SK-N-DZ (cell line): Measurements from ENCODE around the gene IQGAP3.

Source experiments
- DNase-seq: peaks from one replicate; pipeline ENCODE4 v3.0.0-alpha.2; 2015; ENCODE audit warnings: low spot score

Gene IQGAP3

DNA sequence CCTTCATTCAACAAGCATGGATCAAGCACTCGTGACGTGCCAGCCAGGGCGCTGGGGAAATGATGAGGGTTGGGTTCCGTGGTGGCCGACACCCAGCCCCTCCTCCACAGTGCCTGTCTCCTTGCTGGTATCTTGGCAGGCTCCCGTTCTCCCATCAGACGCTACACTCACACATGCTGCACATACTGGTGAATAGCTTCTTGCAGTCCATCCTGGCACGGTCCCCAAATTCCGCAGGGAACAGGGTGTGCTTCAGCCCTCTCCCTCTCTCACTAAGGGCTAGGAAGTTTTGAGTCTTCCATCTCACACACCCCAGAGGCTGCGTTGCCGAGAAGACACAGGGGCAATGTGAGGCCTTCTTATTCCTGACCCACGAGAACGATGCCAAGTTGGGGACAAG is 61.7 kb downstream of the IQGAP3 start:
- DNase-seq = no peak

DNA sequence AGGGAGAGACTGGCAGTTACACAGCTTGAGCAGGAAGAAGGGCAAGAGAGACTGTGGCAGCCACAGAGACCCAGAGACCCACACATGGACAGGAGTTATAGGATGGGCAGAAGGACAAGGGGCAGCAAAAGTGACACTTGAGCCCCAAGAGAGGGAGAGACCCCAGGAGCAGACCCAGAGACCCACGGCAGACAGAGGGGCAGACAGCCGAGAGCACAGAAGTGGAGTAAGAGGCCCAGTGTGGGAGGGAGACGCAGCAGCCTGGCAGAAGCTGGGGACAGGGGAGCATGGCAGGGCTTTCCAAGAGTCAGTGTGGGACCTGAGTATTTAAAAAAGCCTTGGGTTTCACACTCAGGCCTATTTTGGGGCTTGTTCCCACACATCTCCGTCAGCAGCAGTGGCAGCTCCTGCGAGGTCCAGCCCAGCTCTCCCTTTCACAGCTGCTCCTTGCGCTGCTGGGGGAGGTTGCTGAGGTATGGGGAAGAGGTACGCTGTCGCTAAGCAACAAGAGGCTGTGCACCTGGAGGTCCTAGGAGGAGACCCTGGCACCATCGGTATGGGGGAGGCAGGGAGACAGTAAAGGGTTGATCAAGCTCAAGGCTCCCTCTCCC is 62.8 kb downstream of the IQGAP3 start:
- no peak for DNase-seq

DNA sequence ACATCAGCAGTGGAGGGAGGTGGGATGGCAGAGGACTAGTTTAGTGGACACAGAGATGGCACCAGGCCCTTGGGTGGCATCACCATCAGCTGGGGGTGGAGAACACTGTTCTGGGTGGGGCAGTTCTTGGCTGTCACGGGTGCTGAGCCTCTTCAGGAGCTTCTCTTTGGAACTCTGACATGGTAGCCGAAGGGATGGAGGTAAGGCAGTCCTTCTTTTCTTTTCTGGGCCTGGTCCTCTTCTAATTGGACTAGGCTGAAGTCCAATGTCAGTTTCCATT is 63.5 kb downstream of the IQGAP3 start:
- no peak for DNase-seq

DNA sequence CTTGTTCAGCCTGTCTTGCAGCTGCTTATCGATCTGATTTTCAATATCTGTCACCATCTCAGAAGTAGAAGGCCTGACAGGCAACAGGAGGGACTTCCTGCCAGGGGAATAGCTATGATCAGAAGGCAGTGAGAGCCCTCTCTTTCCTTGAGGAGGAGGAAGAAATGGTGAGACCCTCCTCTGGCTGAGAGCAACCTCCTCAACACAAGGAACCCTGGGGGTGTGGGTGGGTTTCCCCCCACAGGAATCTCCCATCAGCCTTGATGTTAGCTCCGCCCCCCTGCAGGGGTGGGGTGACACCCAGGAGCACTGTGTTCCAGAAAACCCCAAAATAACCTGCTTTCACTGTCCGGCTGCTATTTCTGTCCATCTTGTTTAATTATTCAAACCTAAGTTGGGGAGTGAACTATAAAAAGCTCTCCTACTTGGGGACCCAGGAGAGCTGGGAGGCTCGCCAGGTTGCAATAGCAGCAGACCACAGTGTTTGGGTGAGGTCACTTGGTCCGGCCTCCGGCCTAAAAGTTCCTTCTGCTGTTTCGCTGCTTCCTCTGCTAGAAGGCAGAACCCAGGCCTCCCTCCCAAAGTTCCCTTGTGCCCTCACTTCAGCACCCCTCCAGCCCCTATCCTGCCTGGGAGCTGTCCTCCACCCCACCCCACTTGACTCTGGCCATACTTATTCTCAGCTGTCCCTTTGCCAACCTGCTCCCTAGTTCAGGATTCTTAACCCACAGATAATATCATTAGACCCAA is 64.0 kb downstream of the IQGAP3 start:
- DNase-seq = no peak

DNA sequence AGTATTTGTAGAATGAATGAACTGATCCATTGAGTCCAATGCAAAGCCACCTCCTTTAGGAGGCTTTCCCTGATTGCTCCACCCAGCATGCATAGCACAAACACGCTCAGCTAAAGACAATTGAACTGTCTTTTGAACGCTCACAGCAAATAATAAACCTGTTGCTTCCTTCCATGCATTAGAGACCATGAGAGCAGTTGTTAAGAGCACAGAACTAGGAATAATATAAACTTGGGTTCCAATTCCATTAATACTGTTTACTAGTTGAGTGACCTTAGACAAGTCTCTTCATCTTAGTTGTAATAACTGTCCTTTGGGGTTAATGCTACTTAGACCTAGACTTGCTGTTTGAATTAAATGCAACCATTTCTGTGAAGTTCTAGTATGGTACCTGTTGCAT is 65.9 kb downstream of the IQGAP3 start:
- DNase-seq = no peak

DNA sequence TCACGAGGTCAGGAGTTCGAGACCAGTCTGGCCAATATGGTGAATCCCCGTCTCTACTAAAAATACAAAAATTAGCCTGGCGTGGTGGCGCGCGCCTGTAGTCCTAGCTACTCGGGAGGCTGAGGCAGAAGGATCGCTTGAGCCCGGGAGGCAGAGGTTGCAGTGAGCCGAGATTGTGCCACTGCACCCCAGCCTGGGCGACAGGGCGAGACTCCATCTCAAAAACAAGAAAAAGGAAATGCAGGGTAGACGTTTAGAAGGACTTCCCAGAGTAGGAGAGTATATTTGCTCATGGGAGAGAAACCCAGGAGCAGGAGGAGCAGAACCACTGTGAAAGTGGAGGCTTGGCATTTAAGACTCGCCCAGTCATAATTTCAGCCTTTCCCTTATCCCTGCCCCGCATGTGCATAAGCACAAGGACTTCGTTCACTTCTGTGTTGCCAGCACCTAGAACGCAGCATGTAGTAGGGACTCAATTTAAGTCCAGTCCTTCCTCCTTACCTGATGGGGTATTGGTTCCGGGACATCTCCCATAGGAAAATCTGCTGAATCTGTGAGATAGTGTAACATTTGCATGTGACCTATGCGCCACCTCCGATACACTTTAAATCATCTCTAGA is 66.6 kb downstream of the IQGAP3 start:
- DNase-seq = no peak

DNA sequence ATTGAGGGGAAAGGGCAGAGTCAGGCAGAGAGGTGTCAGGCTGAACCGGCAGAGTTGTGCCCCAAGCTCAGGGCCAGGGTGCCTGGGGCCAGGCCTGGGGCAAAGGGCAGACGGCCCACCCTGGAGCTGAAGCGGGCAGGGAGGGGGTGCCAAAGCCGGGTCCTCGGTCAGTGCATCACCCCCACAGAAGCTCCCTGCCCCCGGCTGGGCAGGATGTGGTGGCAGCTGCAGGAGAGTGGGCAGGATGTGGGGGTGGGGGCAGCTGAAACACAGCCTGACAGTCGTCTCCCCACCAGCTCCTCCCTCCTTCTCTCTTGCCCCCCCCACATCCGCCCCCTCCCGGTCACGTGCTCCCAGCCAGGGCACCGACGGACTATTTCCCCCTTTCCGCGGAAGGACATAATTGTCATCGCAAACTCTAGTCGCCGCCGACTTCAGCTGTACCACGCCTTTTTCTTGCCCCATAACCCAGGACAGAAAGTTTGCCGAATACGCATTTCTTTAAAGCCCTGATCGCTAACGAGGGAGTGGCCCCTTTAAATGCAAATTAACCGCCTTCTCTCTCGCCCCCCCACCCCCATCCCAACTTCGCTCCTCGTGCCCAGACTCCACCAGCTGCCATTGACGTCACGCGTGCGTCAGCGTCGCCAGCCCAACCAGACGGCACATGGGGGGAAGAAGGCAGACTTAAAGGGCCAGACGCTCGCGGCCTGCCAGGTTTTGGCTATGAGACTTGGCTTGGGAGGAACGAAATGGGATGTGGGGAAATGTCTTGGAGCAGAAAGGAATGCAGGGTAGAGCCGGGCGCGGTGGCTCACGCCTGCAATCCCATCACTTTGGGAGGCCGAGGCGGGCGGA is 67.3 kb downstream of the IQGAP3 start:
- DNase-seq = peak; percentile 99

DNA sequence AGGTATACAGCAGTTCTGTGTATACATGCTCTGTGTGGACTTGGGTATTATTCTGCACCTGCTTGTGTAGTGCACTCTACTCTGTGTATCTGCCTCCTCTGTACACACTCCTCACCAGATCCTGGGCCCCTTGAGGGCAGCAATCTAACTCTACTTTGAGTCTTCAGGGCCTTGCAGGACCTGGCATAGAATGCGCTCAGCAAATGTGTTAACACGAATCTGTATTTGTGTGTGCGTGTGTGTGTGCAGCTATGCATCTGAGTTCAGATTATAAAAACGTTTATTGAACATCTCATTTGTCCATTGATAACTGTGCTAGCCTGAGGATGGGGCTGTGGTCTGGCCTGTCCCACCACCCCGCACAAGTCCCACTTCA is 67.9 kb downstream of the IQGAP3 start:
- DNase-seq = peak; percentile 69

DNA sequence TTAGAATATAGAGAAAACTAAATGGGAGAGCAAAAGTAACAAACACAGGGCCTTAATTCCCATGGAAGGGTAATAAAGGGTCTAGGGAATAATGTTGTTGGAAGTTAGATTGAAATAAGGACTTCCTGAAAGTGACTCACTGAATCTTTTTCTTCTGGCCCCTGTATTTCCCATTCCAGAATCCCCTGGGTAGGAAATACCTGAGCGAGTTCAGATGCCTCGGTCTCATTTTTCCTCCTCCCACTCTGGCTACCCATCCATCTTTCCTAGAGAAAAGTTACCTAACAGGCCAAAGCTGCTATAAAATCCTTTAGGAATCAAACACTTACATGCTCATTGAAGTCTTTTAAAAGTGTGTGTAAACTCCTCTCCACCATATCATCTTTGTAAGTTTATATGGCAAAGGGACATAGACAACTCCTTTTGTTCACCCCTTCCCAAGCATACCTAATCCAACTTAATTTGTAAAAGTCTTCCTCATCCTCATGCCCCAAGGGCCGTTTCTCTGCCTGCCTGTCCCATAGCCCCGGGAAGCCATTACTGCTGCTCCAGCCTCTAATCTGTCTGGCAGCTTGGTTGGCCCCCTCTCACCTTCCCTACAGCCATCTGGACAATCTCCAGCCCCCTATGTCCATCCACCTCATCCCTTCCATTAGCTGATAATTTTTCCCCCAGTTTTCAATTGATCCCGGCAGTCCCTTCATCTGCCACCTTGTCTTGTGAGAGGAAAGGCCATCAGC is 68.5 kb downstream of the IQGAP3 start:
- no peak for DNase-seq

DNA sequence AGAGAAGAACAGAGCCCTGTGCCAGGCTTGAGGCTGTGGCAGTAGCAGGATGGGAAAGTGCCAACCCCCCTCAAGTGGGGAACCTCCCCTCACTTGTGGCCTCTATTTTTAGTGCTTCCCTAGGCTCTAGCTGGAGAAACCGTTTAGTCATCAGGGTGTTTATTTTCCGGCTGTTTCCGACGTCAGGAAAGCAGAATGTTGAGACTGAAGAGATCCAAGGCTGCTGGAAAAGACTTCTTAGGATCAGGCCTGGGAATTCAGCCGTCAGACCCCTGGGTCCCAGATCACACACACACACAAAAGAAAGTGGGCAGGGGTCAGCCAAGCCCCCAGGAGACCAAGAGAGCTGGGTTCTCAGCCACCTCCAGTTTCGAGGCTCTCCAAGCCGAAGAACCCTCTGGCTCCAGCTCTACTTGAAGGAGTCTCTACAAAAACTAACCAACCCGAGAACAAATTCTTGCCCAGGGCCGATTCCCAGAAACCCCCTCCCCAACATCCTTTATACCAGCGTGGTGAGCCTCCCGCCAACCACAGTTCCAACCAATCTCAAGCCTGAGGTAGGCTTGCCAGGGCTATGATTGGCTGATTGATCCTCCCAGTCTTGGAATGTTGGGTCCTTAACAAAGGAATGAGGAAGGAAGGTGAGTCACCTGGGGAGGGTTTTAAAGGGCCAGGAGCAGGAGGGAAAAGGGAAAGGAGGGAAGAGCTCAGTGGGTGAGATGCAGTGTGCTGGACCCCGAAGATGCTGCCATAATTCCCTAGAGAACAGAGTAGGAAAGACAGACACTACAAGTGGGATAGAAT is 69.3 kb downstream of the IQGAP3 start:
- DNase-seq = no peak

DNA sequence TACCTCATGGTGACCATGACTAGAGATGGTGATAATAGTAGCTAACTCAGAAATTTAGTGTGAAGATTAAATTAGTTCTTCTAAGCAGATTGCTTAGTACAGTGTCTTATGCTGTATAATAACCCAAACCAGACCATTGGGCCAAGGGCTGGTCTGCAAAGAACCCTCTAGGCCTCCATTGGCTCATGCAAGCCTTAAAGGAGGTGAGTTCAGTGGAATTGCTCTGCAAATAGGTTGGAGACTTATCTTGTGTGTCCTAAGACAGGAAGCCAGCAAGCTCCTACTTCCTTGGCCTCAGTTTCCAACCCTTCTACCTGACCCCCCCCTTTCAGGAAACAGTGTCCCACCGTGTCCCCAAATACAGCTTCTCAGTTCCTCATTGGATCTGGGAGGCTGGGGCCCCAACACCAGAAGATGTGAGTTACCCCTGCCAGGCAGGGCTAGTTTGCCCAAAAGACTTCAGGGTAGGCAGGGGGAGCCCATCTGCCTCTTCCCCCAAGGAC is 69.9 kb downstream of the IQGAP3 start:
- no peak for DNase-seq

DNA sequence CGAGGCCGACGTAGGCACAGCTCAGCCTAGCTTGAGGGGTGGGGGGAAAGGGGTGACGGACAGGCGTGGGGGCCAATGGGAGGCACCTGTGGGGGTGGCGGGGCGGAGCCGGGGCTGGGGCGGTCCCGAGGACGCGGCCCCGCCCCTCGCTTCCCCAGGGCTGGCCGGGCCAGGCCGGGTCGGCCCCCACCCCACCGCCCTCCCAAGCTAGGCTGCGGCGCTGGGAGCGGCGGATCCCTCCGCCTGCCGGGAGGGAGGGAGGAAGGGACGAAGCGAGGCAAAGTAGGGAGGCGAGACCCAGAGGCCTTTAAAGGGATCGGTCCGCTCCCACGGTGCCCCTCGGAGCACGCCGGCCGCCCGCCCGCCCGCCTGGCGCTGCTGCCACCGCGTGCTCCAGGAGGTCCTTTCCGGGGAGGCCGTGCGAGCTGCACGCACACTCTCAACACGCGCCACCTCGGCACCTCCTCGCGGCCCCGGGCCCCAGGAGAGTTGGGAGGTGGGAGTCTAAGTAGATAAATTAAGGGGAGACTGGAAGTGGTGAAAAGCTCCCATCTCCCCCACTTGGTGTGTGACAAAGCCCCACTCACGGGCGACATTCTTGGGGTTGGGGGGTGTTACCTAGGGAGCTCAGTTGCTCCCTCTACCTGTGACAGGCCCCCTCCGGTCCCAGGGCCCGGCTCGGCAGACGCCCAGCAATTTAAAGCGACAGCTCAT is 71.4 kb downstream of the IQGAP3 start:
- DNase-seq = peak; percentile 97

DNA sequence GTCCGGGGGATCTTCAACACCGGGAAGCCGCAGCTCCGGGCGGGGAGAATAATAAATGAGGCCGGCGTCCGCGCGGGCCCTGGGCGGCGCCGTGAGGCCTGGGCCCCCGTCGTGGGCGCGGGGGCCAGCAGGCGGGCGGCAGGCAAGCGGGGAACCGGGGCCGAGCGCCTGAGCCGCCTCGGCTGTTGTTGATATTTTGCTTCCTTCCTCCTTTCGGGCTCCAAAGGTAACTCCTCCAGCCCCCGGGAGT is 71.9 kb downstream of the IQGAP3 start, which contains the start of gene MEF2D:
TSS of gene MEF2D (minus strand) at position 233 of the 250 bp plus-strand sequence. CDS start 17,483 bp downstream, outside the sequence.
- no peak for DNase-seq

DNA sequence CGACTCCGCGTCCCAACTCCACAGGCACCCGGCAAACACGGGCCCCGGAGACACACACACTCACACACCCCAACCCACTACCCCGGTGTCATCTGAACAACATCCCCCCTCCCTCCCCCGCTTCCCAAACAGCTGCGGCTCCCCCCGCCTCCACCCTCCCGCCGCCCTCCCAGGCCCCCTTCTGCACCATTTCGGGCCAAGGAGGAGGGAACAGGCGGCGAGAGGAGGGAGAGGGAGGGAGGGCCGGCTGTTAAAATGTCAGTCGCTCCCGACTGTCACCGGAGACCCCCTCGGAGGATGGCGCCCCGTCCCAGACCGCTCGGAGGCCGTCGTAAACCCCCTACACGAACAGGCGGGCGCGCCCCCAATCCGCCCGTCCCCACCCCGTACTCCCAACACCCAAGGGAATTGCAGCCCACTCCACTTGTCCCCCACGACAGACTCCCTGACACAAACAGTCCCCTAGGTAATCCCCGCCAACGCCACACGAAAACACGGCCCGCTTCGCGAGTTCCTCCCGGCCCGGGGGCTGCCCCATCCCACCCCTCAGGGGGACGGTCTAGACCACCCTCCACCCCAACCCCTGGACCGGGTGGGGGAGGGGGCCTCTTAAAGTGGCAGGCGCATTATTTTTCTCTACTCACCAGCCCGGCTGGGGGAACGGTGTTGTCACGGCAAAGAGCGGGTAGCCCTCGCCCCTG is 72.4 kb downstream of the IQGAP3 start:
- DNase-seq = peak; percentile 66

DNA sequence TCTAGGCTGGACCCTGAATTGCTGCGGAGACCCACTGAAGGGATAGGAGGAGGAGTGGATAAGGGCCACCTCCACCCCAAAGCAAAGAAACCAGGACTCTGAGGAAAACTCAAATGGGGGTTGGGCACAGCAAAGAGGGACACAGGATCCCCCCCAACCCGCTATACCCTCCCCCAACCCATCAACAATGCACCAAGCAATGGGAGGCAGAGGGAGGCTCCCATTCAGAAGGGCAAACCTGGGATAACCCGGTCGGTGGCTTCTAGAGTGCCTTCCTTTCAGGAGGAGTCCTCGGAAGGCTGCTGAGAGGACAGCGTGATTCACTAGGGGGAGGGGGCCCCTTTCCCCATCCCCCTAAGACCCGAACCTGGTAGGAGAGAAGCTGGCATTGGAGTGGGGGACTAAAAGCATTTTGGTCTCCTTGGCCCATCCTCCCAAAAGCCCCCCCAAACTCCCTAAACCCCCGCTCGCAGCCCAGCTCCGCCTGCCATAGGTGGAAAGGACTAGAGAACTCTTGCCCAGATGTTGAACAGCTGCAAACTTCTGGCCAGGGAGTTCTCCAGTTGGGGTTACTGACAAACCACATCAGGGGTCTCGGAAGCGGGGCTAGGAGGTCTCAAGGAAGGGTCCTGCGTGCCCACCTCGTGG is 73.0 kb downstream of the IQGAP3 start:
- no peak for DNase-seq

DNA sequence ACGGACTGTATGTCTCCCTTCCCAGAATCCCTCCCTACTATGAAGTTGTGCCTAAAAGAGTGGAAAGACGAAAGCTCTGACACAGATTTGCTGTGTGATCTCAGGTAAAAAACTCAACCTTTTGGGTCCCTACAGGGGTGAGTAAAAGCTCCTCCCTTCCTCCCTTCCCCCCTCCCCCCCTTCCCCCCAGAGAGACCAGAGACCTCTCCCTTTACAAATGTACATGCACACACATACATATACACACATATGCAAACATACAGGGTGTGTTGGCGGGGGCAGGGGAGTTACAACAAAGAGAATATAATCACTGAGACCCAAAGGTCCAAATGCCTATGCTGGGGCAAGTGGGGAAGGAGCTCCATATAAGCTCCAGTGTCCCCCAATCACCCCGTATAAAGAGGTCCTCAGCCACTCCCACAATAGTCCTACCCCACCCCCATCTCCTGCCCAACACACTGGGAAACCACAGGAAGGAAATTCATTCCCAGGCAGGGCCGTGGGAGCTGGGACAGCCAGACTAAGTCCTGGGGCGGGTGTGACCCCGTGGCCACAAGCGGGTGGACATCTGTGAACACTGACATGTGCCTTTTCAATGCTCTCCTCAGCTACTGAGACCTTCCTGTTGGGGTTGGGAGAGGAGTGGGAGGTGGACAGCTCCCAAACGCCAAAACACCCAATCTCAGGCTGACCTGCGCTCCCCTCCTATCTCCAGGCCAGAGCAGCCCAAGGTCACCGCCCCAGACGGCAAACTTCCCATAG is 73.8 kb downstream of the IQGAP3 start:
- no peak for DNase-seq

DNA sequence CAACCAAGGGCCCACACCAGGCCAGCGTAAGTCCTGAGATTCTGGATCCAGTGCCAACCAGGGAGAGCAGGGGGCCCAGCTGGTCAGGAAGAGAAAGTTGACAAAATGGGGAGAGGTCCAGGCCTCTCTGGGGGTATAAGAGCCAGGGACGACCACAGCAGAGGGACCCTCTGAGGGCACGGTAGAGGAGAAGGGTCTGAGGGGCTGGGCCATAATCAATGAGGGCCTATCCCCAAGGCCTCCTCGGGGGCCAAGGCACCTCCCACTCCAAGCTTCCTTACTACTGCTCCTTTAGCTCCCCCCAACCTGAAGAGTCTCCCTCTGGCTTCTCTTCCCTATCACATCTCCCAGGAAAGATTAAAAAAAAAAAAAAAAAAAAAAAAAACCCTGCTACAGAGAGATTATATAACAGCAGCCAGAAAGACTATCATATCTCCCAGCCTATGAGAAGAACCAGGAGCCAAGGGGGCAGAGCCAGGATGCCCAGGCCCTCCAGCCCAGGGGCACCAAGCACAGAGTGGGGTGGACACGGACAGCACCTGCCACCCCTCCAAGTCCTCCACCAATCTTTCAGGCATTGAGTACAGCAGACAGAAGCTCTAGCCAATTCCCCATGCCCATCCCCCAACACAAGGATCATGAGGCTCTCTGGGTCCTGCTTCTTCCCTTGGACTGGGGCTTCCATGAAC is 74.5 kb downstream of the IQGAP3 start:
- DNase-seq = no peak
